Body of pancreas (tissue), 4 donors: ENCODE data around the gene PIK3R5.

Experiments used
- CTCF ChIP-seq, 7 experiments: fragments of 450-650 bp in 4 of 7; fragments of 200-600 bp in 3 of 7; sonication (generic) in 3 of 7; IDR thresholded peaks; one replicate each; pipeline ENCODE4 v1.5.1; 2016 to 2019; ENCODE audit warnings: antibody characterized with exemption in 7 of 7
- POLR2A ChIP-seq, 3 donors: fragments of 450-650 bp; IDR thresholded peaks; one replicate each; pipeline ENCODE4 v1.6.1; 2016; ENCODE audit warnings: antibody characterized with exemption in 3 of 3, mild to moderate bottlenecking in 2 of 3

GRCh38 chr17:8905331-8905730, 60.2 kb downstream of the PIK3R5 start:
- TF ChIP-seq CTCF (IDR thresholded peaks at IDR 0.05) (no peak), POLR2A (IDR thresholded peaks at IDR 0.05) (no peak)
